HepG2 (cell line): ENCODE measurements around the gene SMIM24.
A peak's percentile ranks its signal among the peaks of the same experiment; 100 is the strongest.

ENCODE experiments used
- MLX ChIP-seq: IDR thresholded peaks from 2 replicates; pipeline ENCODE4 v1.6.1; 2016
- NCOA2 ChIP-seq: sonication (generic); formaldehyde crosslinking; IDR thresholded peaks from 2 replicates; pipeline ENCODE4 v1.8.0; 2022; ENCODE audit warnings: inconsistent platforms
- SALL1 ChIP-seq: sonication (generic); formaldehyde crosslinking; IDR thresholded peaks from 2 replicates; pipeline ENCODE4 v1.8.0; 2022; ENCODE audit warnings: mild to moderate bottlenecking, missing genetic modification reagents
- ZC3H13 ChIP-seq: sonication (generic); formaldehyde crosslinking; IDR thresholded peaks from 2 replicates; pipeline ENCODE4 v1.8.1; 2023; ENCODE audit warnings: mild to moderate bottlenecking, missing genetic modification reagents, moderate library complexity

GRCh38 chr19:3507371-3508120, 27.2 kb upstream of the SMIM24 start:
- peak; percentile 70 for TF ChIP-seq SALL1
- no peak for TF ChIP-seq ZC3H13 (CRISPR knock-in tag)
- TF ChIP-seq MLX (CRISPR knock-in tag) = no peak
- no peak for TF ChIP-seq NCOA2 (CRISPR knock-in tag)
